HG03196 (cell line): ENCODE data around the gene DOCK11.
"Not testable (repeated sequence)": the region's sequence is repeated elsewhere in the genome, so short reads cannot be mapped to it uniquely, and the experiment has no call there.

Experiments used
- ATAC-seq: cut with Tn5 transposase; IDR thresholded peaks from one replicate; pipeline ENCODE4 v1.9.1; 2021; ENCODE audit not compliant: unreplicated experiment

Gene DOCK11

DNA sequence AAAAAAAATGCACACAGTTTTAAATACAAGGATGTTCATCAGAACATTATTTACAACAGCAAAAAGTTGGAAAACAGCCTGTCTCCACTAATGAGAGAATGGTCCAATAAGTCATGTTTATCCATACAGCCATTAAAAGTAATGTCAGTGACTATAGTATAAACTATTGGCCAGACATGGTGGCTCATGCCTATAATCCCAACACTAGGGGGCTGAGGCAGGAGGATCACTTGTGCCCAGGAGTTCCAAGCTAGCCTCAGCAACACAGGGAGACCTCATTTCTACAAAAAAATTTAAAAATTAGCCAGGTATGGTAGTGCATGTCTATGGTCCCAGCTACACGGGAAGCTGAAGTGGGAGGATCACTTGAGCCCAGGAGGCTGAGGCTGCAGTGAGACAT lies 183.7 kb downstream of the DOCK11 start:
- no peak for ATAC-seq

DNA sequence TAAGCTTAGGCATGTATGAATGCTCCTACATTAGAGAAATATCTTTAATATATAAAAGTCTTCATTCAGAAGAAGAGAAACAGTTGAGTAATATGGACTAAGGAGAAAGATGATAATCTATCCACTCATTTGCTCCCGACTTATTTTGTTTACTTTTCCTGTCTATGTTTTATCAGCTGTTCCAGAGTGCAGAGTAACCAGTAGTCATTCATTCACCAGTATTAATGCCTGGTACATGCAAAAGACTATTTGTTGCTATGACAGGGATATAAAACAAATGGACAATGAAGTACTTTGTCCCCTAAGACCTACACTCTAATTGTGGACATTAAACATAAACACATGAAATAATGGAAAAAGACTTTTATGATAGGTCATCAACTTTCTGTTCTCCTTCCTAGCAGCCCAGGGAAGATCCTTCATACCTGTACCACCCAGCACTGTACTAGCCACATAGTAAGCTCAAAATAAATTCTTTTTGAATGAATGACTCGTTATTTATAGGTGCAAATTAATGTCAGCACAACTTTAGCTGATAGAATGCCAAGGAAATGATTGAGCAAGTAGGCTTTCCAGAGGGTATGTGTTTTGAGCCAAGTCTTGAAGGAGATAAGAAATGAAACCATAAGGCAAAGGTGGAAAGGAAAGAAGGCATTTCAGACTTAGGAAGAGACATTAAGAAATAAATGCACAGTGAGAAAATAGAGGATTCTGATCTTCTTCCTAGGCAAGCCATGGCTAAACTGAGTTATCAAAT lies 186.8 kb downstream of the DOCK11 start:
- no peak for ATAC-seq

DNA sequence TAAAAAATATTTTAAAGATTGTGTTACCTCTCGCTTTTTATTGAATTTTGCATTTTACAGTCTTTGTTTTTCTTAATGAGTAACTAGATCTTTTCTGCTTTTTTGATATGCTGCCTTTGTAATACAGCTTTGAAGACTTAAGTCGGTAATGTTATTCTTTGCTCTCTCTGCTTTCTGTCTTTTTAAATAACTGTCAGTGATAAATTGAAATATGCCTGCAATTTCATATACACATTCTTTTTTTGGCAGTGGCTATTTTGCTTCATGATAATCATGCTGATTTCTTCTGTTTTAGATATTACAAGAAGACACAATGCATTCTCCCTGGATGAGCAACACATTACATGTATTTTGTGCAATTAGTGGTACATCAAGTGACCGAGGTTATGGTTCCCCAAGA lies 189.8 kb downstream of the DOCK11 start:
- ATAC-seq: no peak

DNA sequence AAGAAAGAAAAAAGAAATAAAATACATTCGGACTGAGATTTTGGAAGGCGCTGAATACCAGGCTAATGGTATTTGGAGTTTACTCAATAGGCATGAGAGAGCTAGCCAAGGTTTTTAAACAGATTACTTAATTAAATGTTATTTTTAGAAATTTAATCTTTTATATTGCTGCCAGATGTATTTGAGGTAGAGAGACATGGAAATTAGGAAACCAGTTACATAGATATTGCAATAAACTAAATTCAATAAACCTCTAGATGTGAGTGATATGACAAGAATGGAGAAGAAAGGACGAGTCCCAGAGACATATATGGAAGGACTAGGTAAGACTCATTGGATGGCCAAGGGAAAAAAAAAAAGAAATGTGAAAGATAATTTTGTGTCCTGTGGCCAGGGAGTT lies 193.3 kb downstream of the DOCK11 start:
- no peak for ATAC-seq

DNA sequence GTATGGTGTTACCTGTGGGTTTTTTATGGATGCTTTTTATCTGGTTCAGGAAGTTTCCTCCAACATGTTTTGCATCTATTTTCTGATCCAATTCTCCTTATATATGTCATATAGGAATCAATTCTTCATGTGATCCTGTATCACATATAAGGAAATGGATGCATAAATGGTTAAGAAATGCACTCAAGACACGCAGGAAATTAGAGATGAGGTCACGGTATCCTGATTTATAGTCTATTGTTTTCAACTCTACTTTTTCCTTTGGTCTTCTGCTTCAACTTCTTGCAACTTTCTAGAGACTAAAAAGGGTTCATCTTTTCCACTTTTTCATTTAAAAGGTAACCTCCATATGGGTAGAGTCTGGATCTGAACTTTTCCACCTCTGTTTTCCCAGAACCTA lies 198.2 kb downstream of the DOCK11 start:
- no peak for ATAC-seq

DNA sequence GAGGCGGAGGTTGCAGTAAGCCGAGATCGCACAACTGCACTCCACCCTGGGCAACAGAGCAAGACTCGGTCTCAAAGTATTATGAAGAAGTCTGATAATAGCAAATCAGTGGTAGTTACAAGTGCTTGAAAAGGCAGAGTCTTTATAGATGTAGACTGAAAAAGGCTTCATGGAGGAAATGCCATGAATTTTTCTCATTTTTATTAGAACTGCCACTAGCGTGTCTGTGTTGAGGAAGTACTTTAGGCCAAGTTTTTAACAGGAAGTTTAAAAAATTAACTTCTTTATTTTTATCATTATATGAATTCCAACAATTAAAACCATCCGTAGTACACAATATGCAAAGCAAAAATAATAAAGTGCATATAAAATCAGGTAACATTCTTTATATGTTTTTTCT lies 199.0 kb downstream of the DOCK11 start:
- ATAC-seq: no peak

DNA sequence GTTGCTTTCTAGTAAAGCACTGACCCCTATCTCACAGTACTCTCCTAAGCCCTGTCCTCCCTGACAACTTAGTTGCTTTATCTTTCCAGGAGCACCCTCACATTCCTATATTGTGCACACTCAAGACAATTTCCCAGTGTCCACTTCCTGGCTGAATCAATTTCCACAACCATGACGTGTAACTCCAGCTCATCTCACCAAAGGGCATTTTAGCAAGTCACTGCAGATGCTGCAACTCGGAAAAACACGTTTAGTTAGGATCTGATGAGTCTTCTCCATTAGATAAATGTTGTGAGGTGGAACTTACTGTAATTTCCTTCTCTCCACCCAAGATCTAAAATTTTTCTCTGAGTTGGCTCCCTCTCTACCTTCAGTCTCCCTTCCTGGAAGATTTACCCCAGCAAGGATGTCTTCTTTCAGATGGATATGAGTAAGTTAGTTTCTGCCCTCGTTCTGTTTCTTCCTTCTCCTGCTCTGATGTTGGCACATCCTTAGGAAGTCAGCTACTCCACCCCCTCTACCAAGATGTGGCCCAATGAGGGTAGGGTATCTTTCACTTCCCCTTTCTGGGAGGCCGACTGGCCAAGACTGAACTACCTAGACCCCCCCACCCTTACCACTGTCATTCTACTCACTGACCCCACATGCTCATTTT lies 203.0 kb downstream of the DOCK11 start:
- ATAC-seq: no peak

DNA sequence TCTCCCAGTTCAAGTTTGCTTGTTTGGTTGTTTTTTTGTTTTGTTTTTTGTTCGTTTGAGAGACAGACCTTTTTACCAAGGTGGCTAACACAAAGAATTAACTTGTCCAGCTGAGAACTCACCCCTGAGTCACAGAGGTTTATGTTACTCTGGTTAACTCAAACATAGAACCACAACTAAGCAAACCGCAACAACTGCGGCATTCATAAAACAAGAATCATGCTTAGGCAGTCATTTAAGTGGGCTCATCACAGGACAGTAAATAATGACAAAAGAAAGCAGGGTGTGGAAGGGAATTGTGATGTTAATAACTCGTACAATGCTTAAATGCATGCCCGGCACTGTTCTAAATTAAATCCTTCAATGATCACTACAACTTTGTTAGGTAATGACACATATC lies 207.1 kb downstream of the DOCK11 start:
- ATAC-seq: no peak

DNA sequence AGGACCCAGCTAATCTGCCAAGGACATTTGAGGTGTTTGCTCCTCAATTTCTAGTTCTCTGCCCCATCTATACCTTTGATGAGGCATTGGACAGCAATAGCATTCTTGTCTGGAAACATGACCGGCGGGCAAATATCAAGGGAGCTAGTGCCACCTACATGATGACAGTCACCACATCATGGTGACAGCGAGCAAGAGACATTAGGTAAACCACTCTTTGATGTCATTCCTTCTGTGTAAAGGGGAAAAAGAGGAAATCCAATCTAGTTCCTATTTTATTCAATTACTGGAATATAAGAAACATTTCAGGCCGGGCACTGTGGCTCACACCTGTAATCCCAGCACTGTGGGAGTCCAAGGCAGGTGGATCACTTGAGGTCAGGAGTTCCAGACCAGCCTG lies 211.1 kb downstream of the DOCK11 start:
- ATAC-seq: no peak

DNA sequence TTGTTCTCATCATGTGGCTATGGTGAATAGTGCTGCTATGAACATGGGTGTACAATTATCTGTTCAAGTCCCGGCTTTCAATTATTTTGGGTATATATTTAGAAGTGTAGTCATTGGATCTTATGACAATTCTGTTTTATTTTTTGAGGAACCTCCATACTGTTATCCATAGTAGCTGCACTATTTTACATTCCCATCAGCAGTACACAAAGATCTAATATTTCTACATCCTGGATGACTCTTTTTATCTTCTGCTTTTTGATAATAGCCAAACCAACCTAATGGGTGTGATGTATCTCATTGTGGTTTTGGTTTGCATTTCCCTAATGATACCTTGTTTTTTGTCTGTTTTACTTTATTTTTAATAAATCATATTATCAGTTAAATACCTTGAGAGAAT lies 218.9 kb downstream of the DOCK11 start:
- no peak for ATAC-seq

DNA sequence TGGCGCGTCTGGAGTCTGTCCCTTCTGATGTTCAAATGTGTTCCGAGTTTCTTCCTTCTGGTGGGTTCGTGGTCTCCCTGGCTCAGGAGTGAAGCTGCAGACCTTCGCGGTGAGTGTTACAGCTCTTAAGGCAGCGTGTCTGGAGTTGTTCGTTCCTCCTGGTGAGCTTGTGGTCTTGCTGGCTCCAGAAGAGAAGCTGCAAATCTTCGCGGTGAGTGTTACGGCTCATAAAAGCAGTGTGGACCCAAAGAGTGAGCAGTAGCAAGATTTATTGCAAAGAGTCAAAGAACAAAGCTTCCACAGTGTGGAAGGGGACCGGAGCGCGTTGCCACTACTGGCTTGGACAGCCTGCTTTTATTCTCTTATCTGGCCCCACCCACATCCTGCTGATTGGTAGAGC lies 220.3 kb downstream of the DOCK11 start:
- not testable (repeated sequence) for ATAC-seq

DNA sequence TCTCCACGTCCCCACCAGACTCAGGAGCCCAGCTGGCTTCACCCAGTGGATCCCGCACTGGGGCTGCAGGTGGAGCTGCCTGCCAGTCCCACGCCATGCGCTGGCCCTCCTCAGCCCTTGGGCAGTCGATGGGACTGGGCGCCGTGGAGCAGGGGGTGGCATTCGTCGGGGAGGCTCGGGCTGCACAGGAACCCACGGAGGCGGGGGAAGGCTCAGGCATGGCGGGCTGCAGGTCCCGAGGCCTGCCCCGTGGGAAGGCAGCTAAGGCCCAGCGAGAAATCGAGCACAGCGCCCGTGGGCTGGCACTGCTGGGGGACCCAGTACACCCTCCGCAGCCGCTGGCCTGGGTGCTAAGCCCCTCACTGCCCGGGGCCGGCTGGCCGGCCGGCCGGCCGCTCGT lies 221.2 kb downstream of the DOCK11 start:
- ATAC-seq: not testable (repeated sequence)

DNA sequence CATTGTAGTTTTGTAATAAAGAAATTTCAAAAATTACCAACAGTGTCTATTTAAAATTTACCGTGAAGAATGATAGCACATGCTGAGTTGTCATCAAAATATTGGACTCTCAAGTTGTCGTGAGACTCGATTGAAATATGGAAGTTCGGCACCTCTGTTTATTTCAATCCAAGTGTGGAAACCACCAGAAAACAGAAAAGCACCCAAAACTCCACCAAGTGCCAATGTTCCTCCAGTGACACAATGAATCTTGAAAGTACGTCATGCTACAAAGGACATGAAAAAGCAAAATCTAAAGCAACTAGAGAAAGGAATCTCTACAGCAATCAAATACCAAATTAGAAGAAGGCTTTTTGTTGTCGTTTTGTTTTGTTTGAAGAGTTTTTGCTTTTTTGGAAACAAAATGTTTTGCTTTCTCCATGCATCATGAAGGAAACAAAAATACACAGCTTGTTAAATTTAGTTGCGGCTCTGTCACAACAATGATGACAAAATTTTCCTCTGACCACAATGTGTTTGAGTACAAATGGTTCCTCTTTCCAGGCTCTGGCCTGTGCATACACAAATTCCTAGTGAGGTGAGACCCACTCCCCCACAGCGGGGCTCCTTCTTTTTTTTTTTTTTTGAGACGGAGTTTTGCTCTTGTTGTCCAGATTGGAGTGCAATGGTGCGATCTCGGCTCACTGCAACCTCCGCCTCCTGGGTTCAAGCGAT lies 222.2 kb downstream of the DOCK11 start:
- no peak for ATAC-seq

DNA sequence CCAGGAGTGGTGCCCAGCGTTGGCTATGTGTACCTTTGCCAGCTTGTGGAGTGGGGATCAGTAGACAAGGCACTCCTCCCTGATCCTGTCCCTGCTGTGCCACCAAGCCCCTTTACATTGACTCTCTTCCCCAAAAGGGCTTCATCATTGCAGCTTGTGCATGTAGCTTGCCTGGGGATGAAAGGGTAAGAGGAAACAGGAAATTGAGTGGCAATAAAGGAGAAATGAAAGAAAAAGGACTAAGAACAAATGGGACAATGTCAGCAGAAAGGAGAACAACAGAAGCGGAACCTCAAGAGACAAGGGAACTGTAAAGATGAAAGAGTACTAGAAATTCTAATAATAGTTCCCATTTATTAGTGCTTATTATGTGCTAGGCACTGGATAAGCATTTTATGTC lies 223.1 kb downstream of the DOCK11 start:
- no peak for ATAC-seq

DNA sequence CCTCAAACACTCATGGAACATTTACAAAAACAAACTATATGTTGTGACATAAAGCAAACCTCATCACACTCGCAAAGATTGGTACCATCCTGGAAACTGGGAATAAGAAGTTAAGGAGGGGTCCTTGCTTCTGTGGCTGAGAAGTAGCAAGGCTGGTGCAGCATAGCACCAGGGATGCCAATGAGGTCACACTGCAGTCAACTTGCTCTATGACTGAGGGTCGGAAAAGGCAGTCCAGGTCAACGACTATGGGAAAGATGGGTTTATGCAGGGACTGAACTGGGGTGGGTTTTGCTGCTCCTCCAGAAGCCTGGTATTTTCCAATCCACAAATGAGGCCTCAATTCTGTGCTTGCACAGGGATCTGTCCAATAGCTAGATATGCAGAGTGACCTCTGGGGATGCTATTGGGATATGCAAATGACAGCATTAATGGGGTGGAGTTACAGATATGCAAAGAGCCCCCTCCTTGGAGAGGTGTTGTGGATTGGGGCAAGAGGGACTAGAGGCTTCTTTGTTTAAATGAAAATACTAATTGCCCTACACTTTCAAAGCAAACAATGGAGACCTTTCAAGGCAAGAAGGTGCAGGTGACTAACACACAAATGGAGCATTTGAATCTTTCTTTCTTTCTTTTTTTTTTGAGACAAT lies 224.6 kb downstream of the DOCK11 start:
- ATAC-seq: no peak

DNA sequence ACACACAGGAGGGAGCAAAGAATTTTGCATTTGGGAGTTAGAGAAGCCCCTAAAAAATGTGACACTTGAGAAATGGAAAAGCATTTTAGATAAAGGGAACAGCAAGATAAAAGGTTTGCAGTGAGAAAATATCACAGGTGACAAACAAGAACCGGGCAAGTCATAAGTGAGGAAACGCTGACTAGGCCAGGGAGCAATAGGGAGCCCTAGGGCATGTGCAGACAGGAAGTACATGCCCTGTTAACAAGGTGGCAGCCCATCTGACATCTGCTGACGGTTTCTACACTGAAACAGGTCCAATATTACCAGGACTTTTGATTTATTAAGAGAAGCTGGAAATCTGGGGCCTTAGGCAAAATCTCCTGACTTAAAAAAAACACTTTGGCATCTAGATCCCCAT lies 227.8 kb downstream of the DOCK11 start:
- no peak for ATAC-seq

DNA sequence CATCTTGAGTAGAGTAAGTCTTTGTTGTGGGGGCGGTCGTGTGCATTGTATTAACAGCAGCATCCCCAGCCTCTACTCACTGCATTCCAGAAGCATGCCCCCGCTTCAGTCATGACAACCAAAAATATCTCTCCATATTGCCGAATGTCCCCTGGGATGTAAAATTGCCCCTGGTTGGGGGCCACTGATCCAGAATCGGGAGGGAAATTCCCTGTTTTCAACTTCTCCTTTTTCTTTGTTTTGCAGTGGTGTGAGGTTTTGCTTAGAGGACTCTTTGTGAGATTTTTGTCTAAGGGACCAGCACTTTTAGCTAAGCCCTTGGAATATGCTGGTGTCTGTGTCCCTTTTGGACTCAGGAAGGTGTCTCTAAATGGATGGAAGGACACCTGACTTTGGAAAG lies 228.8 kb downstream of the DOCK11 start:
- no peak for ATAC-seq

DNA sequence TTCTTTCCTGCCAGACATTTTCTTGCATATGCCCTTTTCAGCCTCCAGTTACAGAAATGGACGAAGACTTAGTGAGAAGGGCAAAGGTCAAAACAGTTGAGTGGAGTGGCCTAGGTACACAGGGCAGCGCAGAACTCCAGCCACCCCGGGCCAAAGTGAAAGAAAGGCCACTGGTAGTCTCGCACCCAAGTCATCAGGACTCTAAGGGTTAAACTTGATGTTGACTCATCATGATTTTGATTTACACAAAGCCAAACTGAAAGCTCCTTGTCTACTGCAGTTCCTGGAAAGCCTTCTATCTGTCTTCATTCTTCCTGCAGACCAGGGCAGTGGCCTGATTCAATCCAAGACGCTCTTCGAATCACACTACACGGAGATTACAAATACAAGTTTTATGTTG lies 229.2 kb downstream of the DOCK11 start:
- no peak for ATAC-seq

DNA sequence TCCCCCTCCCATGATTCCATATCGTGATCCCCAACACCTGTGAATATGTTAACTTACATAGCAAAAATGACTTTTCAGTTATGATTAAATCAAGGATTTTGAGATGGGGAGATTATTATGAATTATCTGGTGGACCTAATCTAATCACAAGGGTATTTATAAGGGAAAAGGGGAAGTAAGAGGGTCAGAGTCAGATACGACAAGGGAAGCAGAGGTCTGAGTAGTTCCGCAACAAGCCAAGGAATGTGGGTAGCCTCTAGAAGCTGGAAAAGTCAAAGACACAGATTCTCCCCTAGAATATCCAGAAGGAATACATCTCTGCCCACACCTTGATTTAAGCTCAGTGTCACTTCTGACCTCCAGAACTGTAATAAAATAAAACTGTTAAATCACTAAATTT lies 230.8 kb downstream of the DOCK11 start:
- ATAC-seq: no peak

DNA sequence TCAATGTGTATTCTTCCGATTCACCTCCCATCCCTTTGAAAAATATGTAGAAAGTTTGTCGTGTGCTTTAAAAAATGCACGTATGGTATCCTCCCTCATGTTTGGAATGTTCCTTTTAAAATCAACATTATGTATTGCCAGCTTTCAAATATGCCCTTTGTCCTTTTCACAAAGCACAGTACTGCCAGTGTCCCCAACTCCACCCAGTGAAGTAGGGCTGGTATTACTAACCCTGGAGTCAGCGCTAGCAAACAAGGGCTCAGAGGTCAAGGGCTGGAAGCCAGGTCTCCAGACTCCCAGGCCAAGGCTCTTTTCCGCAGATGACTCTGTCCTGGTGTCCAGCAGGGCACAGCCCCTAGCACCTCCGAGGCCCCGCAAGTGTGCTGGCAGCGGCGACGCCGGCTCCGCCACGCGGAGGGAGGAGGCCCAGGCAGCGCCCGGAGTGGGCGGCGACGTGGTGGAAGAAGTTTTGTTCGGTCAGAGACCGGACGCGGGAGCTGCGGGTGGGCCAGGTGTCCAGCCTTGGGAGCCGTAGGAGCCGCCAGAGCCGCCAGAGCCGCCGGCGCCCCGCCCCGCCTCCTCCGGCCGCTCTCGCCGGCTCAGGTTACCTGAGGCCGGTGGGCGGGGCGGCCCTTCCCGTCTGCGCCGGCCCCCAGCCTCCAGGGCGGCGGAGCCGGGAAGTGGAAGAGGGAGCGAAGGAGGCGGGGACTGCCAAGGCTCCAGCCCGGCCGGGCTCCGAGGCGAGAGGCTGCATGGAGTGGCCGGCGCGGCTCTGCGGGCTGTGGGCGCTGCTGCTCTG lies 231.5 kb downstream of the DOCK11 start, which contains the start of gene IL13RA1:
IL13RA1 (plus strand) TSS at position 720 of the 799 bp plus-strand sequence; CDS start at position 753, 33 bp downstream.
- peak; percentile 65 for ATAC-seq
